Skin of body (tissue), 1 donor: ENCODE data around the gene CENPB. TPM values are rescaled to one million over a fixed set of nuclear protein-coding genes. Genes with fewer than 3 reads are reported as not detected.

Source experiments
- total RNA-seq: library from RNA; depleted of rRNA; stranded (reverse); fragments of >200 nt; gene quantifications from one replicate; pipeline ENCODE4 v1.2.3, GENCODE V29; 2014

CENPB gene
- total RNA-seq, 1 donor from 2014 or later = 30.9 TPM

Other genes starting within 250 kb of the CENPB start
- not detected for gene GFRA4, start 123.3 kb downstream of the CENPB start, total RNA-seq
- gene ADAM33, start 104.7 kb downstream of the CENPB start, total RNA-seq = 53.2 TPM
- gene SIGLEC1, start 74.1 kb downstream of the CENPB start, total RNA-seq = 3.5 TPM
- 14.0 TPM for gene HSPA12B, start 54.1 kb downstream of the CENPB start, total RNA-seq
- 14.4 TPM for gene ADISSP, start 19.0 kb downstream of the CENPB start, total RNA-seq
- not detected for gene SPEF1, start 5.3 kb downstream of the CENPB start, total RNA-seq
- 22.4 TPM for gene CDC25B, start 9.6 kb upstream of the CENPB start, total RNA-seq
- gene AP5S1, start 33.8 kb upstream of the CENPB start, total RNA-seq = 5.8 TPM
- gene MAVS, start 60.1 kb upstream of the CENPB start, total RNA-seq = 13.5 TPM
- gene PANK2, start 102.6 kb upstream of the CENPB start, total RNA-seq = 39.8 TPM
- 12.3 TPM for gene RNF24, start 228.8 kb upstream of the CENPB start, total RNA-seq